HG03460 (cell line): ENCODE results near the gene IRX6.

Experiments used
- ATAC-seq: cut with Tn5 transposase; IDR thresholded peaks from one replicate; pipeline ENCODE4 v1.9.1; 2021; ENCODE audit not compliant: unreplicated experiment

The IRX6 gene

DNA sequence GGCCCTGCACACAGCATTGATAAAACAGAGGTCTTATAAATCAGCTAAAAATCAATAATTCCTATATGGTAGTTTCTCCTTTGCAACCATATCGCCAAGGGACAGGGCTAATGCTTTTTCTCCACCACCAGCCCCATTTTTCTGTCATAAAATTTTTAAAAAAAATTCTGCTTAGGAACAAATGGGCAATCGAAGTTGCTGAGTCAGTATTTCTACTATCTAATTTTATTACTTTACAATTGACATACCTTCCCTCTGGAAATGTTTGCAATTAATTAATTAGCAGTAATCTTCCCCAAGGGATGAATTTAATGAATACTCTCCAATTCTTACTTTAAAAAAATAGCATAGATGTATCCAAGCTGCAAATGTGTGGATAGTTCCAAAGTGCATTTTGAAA is 1.7 kb upstream of the IRX6 start:
- no peak for ATAC-seq

GRCh38 chr16:55324285-55325079 is 479 bp downstream of the IRX6 start:
- ATAC-seq, result no peak

GRCh38 chr16:55325080-55325447 is 1.1 kb downstream of the IRX6 start:
- ATAC-seq, result no peak

- ATAC-seq, result no peak
These were observed 1.6 kb downstream of the IRX6 start for GRCh38 chr16:55325458-55326109.

DNA sequence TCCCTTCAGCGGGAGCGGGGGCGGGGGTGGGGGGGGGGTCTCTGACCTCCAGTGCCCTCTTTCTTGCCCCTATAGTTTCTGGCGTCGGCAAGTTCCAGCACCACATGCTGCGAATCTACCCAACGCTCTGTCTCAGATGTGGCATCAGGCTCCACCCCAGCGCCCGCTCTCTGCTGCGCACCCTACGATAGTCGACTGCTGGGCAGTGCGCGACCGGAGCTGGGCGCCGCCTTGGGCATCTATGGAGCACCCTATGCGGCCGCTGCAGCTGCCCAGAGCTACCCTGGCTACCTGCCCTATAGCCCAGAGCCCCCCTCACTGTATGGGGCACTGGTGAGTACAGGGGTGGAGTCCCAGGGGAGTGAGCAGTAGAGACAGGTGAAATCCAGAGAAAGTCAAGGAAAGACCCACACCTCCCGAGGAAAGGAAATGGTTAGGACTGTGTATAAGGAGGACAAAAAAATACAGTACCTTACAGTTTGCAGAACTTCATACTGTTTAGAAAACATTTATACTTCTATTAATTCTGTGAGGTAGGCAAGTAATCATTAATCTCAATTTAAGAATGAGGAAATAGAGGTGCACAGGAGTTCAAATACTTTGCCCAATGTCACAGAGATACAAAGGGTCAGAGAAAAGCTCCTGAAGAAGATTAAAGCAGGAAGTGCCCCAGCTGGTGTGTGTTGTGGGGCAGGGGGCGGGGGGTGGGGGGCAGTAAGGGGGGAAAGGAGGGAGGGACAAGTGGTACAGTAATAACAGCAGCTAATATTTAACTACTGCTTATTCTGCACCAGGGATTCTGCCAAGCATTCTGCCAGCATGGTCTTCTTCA is 2.5 kb downstream of the IRX6 start:
- no peak for ATAC-seq

DNA sequence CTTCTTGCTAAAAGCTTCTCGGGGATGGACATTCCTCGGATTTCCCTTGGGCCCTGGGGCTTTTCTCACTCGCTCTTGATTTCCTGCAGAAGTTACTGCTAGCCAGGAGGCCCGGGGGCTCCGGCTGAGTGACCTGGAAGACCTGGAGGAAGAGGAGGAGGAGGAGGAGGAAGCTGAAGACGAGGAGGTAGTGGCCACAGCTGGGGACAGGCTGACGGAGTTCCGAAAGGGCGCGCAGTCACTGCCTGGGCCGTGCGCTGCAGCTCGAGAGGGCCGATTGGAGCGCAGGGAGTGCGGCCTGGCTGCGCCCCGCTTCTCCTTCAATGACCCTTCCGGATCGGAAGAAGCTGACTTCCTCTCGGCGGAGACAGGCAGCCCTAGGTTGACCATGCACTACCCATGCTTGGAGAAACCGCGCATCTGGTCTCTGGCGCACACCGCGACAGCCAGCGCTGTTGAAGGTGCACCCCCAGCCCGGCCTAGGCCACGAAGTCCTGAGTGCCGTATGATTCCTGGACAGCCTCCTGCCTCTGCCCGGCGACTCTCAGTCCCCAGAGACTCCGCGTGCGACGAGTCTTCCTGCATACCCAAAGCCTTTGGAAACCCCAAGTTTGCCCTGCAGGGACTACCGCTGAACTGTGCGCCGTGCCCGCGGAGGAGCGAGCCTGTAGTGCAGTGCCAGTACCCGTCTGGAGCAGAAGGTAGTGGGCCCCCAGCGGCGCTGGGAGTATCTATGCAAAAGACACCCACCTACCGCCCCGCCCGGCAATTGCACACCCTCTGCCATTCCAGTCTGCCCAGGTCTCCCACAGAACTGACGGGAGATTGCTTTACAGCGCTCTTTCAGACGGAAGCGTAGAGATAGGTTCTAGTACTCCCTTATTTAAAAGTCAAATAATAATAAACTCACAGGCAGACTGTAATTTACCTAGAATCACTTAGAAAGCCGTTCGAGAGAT is 4.9 kb downstream of the IRX6 start:
- ATAC-seq, result no peak

- ATAC-seq, result no peak
These were observed 5.9 kb downstream of the IRX6 start for GRCh38 chr16:55329791-55330428.

DNA sequence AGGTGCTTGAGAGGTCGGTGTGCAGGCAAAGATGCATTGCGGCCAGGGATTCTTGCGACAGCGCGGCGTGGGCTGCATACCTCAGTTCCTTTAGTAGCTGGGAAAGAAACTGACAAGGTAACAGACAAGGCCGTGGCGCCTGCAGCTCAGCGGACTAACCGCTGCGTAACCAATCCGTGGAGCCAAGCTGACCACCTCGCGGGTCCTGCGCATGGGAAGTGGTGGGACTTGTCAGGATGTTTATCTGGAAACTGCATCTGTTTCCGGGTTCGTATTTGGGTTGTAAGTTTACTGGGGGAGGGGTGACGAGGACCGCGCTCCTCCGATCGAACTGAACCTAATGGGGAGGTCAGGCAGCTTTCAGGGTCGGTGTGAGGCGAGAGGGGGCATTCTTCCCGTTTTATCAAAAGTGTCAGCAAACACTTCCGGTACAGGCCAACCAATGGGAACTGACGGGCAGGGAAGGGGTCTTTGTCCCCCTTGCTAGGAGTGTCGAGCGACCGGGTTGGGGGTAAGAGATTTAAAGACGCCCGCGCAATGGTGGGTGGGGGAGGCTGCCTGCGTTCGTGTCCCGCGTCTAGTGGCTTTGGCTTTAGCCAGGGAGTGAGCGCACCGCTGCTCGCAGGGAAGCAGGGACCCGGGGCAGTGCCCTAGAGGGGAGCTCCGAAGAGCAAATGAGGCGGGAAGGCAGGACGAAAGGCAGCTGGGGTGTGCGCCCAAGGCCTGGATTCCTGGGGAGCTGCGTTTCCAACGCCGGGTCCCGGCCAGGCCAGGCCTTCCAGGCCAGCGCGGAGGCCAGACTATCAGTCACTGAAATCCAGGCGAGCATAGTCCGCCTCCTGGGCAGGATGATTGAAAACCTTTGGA is 7.0 kb downstream of the IRX6 start:
- no peak for ATAC-seq

DNA sequence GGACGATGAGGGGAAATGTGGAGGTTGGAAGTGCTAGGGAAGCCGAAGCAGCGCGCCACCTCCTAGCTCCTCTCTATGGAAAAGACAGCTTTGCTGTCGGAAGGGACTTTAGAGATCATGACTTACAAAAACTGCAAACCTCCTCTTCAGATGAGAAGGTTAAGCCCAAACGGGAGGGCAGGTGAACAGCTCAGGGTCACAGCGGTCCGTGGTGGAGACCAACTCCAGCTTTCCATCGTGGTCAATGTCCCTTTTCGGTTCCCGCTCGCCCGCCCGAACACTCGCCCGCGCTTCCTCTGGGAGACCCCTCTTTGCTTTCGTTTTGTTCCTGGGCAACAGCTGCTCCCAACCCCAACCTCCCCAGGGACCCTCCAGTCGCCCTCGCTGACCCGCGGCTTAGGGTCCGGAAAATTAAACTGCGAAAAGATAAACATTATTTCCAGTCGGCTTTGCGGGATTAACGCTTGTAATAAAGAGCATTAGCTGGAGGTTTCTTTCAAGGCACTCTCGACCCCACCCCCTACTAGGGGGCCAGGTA is 7.7 kb downstream of the IRX6 start:
- ATAC-seq, result no peak

DNA sequence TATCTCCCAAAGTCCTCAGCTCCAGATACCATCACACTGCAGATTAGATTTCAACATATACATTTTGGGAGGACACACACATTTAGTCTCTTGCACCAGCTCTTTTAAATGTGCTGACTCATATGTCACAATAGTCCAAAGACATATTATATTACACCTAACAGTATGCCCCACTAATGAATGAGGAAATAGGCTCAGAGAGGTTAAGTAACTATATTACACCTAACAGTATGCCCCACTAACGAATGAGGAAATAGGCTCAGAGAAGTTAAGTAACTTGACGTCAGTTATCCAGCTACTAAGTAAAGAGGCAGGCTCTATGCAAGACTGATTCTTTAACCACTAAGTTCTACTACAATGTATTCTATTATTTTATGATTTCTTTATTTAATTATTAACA is 9.7 kb downstream of the IRX6 start:
- ATAC-seq, result peak; percentile 54

DNA sequence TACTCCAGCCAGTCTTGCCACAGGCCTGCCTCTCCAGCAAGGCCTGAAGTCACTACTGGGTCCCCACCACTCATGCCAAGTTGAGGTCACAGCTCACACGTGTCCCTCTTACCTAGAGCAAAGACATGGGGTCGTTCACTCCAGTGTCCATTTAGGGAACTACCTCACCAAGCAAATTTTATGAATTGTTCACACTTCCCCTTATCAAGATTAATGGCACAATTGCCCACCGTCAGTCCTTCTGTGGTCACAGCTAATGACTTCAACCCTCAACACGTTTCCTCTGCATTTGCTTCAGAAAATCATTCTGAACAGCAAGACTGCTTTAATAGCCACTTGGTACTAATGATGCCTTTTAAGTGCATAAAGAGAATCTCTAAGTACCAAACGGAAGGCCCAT is 14.6 kb downstream of the IRX6 start:
- no peak for ATAC-seq

- ATAC-seq, result no peak
These were observed 16.4 kb downstream of the IRX6 start for GRCh38 chr16:55340445-55340844.

GRCh38 chr16:55341681-55342080 is 17.7 kb downstream of the IRX6 start:
- ATAC-seq, result no peak

GRCh38 chr16:55346475-55346874 is 22.5 kb downstream of the IRX6 start:
- ATAC-seq, result no peak

GRCh38 chr16:55349867-55350266 is 25.9 kb downstream of the IRX6 start:
- ATAC-seq, result no peak

GRCh38 chr16:55350984-55351383 is 27.0 kb downstream of the IRX6 start:
- no peak for ATAC-seq

GRCh38 chr16:55351936-55352335 is 27.9 kb downstream of the IRX6 start:
- ATAC-seq, result no peak

GRCh38 chr16:55357241-55357640 is 33.2 kb downstream of the IRX6 start:
- ATAC-seq, result no peak

GRCh38 chr16:55359946-55360345 is 35.9 kb downstream of the IRX6 start:
- ATAC-seq, result no peak
